Measurements from ENCODE around the gene ARHGAP4. TPM values are rescaled to one million over a fixed set of nuclear protein-coding genes. Genes with fewer than 3 reads are reported as not detected.
A peak's percentile ranks its signal among the peaks of the same experiment; 100 is the strongest.

Gene ARHGAP4
- polyA plus RNA-seq, 1 experiment, result 0.12 TPM

DNA sequence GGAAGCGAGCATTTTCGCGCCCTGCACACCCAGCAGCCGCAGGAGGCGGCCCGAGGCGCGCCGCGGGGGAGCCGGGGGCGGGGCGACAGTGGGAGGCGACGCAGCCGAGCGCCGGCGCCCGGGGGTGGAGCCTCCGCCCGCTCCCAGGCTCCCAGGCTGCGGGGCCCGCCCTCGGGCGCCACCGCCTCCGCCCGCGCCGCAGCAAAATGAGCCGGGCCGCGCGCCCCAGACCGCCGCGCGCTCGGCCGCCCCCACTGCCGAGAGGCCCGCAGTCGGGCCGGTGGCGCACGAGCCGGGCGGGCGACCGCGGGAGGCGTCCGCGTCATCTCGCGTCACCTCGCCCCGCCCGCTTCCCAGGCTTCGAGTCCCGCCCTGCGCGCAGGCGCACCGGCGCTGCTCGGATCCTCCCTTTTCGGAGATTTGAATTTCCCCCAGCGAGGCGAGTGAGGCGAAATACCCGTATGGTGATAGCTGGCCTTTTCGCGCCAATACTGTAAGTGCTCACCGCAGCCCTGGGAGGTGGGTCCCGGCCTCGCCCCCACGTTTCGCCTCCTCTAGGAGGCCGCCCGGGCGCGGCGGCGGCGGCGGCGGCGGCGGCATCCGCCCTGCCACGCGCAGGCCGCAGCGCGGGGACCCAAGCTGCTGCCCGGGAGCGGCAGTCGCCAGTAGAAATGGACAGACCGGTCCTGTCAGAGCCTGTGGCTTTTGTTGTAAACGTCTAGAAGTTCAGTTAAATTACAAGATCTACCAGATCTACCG is 46.5 kb upstream of the ARHGAP4 start, which contains the start of gene TMEM187:
TSS of gene TMEM187 (plus strand) at position 387 of the 759 bp plus-strand sequence. CDS start 9,309 bp downstream, outside the sequence.
- POLR2A ChIA-PET, result interaction anchor here (0.6 kb wide), 2 partner anchors 28 to 30 kb away, joined by 3 read pairs; no protein-coding TSS in a partner anchor
- TF ChIP-seq, protein P1, sequence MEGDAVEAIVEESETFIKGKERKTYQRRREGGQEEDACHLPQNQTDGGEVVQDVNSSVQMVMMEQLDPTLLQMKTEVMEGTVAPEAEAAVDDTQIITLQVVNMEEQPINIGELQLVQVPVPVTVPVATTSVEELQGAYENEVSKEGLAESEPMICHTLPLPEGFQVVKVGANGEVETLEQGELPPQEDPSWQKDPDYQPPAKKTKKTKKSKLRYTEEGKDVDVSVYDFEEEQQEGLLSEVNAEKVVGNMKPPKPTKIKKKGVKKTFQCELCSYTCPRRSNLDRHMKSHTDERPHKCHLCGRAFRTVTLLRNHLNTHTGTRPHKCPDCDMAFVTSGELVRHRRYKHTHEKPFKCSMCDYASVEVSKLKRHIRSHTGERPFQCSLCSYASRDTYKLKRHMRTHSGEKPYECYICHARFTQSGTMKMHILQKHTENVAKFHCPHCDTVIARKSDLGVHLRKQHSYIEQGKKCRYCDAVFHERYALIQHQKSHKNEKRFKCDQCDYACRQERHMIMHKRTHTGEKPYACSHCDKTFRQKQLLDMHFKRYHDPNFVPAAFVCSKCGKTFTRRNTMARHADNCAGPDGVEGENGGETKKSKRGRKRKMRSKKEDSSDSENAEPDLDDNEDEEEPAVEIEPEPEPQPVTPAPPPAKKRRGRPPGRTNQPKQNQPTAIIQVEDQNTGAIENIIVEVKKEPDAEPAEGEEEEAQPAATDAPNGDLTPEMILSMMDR (IDR thresholded peaks at IDR 0.05; ENCODE audit: low read depth, low read length), result no peak
- CTCF ChIA-PET, result interaction anchor here (0.9 kb wide), 1 partner anchor 26 kb away, joined by 3 read pairs; no protein-coding TSS in a partner anchor
- DNase-seq (ENCODE audit: low read depth, low spot score), result peak; percentile 55
- Histone ChIP-seq H3K9me3 (ENCODE audit: control insufficient read depth, insufficient read depth, low read length) (no peaks in the 10 kb centered on the region; the same call in 1 of the 2 replicates), H3K27me3 (ENCODE audit: control insufficient read depth, insufficient read depth, low read length) (no peaks in the 10 kb centered on the region), H3K27ac (ENCODE audit: low read depth, low read length) (peak within 1 kb of the TSS; percentile 98), H3K4me3 (ENCODE audit: low read depth, low read length) (peak within 1 kb of the TSS; percentile 83)

DNA sequence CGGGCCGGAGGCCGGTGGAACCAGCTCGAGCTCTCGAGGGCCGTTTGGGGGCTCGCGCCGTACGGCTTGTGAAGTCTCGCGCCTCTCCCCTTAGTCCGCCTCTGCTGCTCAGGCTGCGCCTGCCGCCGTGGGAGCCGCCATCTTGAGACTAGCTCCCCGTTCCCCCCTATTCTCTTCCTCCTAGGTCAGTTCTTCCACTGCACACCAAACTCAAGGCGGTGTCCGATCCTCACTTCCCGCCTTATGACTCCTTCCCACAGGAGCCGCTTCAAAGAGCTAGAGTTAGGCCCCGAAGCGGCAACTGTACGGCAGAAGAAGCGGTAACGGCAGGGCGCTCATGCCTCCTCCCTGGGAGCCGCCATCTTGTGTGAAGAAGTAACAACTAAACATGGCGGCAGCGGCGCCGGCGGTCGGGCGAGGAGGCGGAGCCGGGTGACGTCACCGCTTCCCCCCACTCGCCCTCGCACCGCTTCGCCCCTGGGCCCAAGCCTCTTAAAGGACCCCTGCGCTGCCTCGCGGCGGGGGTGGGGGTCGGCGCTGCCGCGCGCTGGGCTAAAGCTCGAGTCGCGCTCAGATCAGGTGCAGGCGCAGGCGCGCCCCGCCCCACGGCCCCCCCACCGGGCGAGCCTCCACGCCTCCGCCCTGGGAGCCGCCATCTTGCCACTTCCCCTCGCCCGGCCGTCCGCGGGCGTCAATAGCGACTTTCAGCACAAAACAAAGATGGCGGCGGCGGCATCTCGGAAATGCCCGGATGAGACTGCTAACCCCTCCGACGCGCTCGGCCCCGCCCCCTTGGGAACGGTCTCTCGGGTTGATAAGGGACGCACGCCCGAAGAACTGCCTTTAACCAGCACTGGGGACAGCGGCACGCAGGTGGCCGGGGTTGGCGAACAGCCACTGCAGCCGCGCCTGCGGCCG is 45.6 kb upstream of the ARHGAP4 start, which contains the start of gene HCFC1:
TSS of gene HCFC1 (minus strand) at position 369 of the 918 bp plus-strand sequence. CDS start 978 bp downstream, outside the sequence.
- ChIA-PET CTCF (interaction anchor here (0.9 to 1.6 kb wide), 2 partner anchors 25 to 42 kb away, joined by 3 to 7 read pairs; no protein-coding TSS in a partner anchor), POLR2A (interaction anchor here (0.6 kb wide), 2 partner anchors 9 to 29 kb away, joined by 3 to 7 read pairs; no protein-coding TSS in a partner anchor)
- TF ChIP-seq, protein P1 (IDR thresholded peaks at IDR 0.05; ENCODE audit: low read depth, low read length), result no peak
- peak within 1 kb of the TSS; percentile 98 for H3K27ac ChIP-seq (ENCODE audit: low read depth, low read length)
- peak; percentile 70 for DNase-seq (ENCODE audit: low read depth, low spot score)
- peak within 1 kb of the TSS; percentile 83 for H3K4me3 ChIP-seq (ENCODE audit: low read depth, low read length)
- H3K27me3 ChIP-seq (ENCODE audit: control insufficient read depth, insufficient read depth, low read length), result no peaks in the 10 kb centered on the region
- no peaks in the 10 kb centered on the region; the same call in 1 of the 2 replicates for H3K9me3 ChIP-seq (ENCODE audit: control insufficient read depth, insufficient read depth, low read length)

DNA sequence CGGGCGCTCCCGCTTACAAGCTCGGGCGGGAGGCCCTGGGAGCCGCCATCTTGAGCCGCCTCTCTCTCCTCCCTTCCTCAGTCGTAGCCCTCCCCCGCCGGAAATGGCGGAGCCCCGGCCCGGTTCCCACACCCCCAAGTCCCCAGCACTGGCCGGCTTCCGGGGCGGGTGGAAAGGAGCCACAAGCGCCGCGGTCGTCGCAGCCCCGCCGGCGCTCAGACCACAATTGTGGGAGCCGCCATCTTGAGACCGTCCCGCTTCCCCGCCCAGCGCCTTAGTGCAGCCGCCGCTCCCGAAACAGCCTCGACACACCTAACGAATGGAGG is 45.0 kb upstream of the ARHGAP4 start:
- peak; percentile 61 for DNase-seq (ENCODE audit: low read depth, low spot score)
- Histone ChIP-seq H3K27ac (ENCODE audit: low read depth, low read length) (peak overlapping the region; percentile 98), H3K27me3 (ENCODE audit: control insufficient read depth, insufficient read depth, low read length) (no peaks in the 10 kb centered on the region), H3K4me3 (ENCODE audit: low read depth, low read length) (peak overlapping the region; percentile 83), H3K9me3 (ENCODE audit: control insufficient read depth, insufficient read depth, low read length) (no peaks in the 10 kb centered on the region; the same call in 1 of the 2 replicates)
- POLR2A ChIA-PET, result interaction anchor here (0.6 to 0.8 kb wide), 2 partner anchors 9 to 177 kb away, joined by 4 to 7 read pairs; partner anchors contain the start of genes IDH3G and SSR4
- TF ChIP-seq, protein P1 (IDR thresholded peaks at IDR 0.05; ENCODE audit: low read depth, low read length), result no peak
- CTCF ChIA-PET, result interaction anchor here (1.6 kb wide), 1 partner anchor 42 kb away, joined by 7 read pairs; no protein-coding TSS in a partner anchor

DNA sequence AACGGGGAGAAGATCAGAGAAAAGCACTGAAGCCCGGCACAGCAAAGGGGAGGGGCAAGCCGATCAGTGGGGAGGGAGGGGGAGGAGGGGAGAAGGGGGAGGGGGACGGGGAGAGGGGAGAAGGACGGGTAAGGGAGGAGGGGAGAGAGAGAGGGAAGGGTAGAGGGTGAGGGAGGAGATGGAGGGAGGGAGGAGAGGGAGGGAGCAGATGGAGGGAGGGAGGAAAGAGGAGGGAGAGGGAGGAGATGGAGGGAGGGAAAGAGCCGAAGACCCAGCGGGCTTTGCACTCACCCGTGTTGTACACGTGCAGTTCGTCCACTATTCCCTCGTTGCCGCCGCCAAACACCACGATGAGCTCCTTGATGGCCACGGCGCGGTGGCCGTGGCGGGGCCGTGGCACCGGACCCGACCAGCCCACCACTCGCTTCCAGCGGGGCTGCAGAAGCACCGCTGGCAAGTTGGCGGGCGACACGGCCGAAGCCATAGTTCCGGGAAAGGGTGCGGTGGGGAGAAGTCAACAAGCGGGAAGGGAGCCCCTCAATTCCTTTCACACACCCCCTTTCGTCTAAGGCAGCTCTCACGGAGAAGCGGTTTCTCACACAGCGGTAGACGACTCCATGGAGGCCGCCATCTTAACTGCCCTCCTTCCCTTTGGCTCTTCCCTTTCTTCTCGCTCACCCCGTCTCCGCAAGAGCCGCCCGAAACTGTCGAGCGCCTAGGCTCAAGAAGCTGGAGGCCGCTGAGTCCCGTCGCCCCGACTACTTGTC is 44.5 kb upstream of the ARHGAP4 start:
- Histone ChIP-seq H3K4me3 (ENCODE audit: low read depth, low read length) (peak overlapping the region; percentile 83), H3K9me3 (ENCODE audit: control insufficient read depth, insufficient read depth, low read length) (no peaks in the 10 kb centered on the region; the same call in 1 of the 2 replicates), H3K27ac (ENCODE audit: low read depth, low read length) (peak overlapping the region; percentile 98), H3K27me3 (ENCODE audit: control insufficient read depth, insufficient read depth, low read length) (no peaks in the 10 kb centered on the region)
- DNase-seq (ENCODE audit: low read depth, low spot score), result no peak
- CTCF ChIA-PET, result interaction anchor here (0.8 to 1.6 kb wide), 2 partner anchors 24 to 43 kb away, joined by 3 to 7 read pairs; no protein-coding TSS in a partner anchor
- TF ChIP-seq, protein P1 (IDR thresholded peaks at IDR 0.05; ENCODE audit: low read depth, low read length), result no peak
- POLR2A ChIA-PET, result interaction anchor here (0.6 to 0.8 kb wide), 2 partner anchors 10 to 176 kb away, joined by 4 to 7 read pairs; partner anchors contain the start of genes IDH3G and SSR4

All from AG04450 (cell line).